HT-29 (cell line): ENCODE results near the gene MOXD1. TPM values are rescaled to one million over a fixed set of nuclear protein-coding genes. Genes with fewer than 3 reads are reported as not detected.

Experiments
- DNase-seq: peaks from one replicate; pipeline ENCODE4 v3.0.0-alpha.2; 2015; ENCODE audit warnings: low spot score
- total RNA-seq: library from RNA; depleted of rRNA; stranded (reverse); fragments of >200 nt; shearing (Covaris generic); gene quantifications from 2 replicates; pipeline ENCODE4 v1.2.3, GENCODE V29; 2014; rRNA removed

The MOXD1 gene
- total RNA-seq, 1 experiment from 2014 or later, result not detected

GRCh38 chr6:132246632-132247270 is 154.5 kb downstream of the MOXD1 start:
- DNase-seq, result no peak

DNA sequence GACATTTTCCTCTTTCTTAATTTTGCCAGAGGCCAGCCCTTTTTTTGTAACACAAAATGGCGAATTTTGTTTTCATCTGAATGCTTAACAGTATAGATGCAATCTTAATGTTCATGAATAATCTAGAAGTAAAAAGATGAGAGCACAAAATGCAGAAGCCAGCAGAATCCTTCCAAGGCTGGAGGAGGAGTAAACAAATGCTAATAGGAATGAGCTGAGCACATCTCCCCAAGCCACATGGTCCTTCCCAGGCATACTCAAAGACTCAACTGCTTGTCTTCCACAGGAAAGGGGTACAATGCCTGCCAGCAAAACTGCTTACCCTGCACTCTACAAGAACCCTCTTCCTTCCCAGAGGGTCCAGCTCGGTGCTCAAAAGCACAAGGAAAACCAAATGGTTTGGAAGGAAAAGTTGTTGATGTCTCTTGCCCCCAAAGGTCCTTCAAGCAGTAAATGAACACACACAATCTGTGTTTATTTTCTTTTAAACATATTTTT is 155.1 kb downstream of the MOXD1 start:
- no peak for DNase-seq

Other genes starting within 250 kb of the MOXD1 start
- gene STX7, start 111.6 kb upstream of the MOXD1 start, total RNA-seq, result 16.1 and 20.9 TPM in 2 replicates
- gene TAAR9, start 136.8 kb upstream of the MOXD1 start, total RNA-seq, result not detected in 2 replicates
- gene TAAR8, start 151.2 kb upstream of the MOXD1 start, total RNA-seq, result not detected in 2 replicates
- not detected in 2 replicates for gene TAAR6, start 168.8 kb upstream of the MOXD1 start, total RNA-seq
- not detected in 2 replicates for gene TAAR5, start 188.3 kb upstream of the MOXD1 start, total RNA-seq
- gene TAAR2, start 222.8 kb upstream of the MOXD1 start, total RNA-seq, result not detected in 2 replicates